ENCODE measurements around the gene LGR6. TPM values are rescaled to one million over a fixed set of nuclear protein-coding genes. Genes with fewer than 3 reads are reported as not detected.
A peak's percentile ranks its signal among the peaks of the same experiment; 100 is the strongest.
"Not testable (repeated sequence)": the region's sequence is repeated elsewhere in the genome, so short reads cannot be mapped to it uniquely, and the experiment has no call there.

Gene LGR6
- total RNA-seq, 1 donor from 2014 or later: 1.8 TPM

- Mint-ChIP-seq H3K4me3 (ENCODE audit: unreplicated experiment) (no peak overlapping the region), H3K27me3 (ENCODE audit: low read depth) (peaks cover 12% of the 10 kb centered on the region), H3K4me1 (ENCODE audit: low read depth) (peaks cover 5% of the 10 kb centered on the region), H3K36me3 (ENCODE audit: low read depth) (no peaks in the 10 kb centered on the region), H3K27ac (ENCODE audit: unreplicated experiment) (no peak overlapping the region), H3K9me3 (ENCODE audit: low read depth) (no peaks in the 10 kb centered on the region)
- TF ChIP-seq CTCF (IDR thresholded peaks at IDR 0.05): no peak
- DNase-seq (ENCODE audit: low spot score): no peak
Observed at GRCh38 chr1:202187697-202188407, 5.7 kb upstream of the LGR6 start.

- TF ChIP-seq CTCF (IDR thresholded peaks at IDR 0.05): peak; percentile 90
- no peak overlapping the region for H3K4me3 Mint-ChIP-seq (ENCODE audit: unreplicated experiment)
- no peaks in the 10 kb centered on the region for H3K36me3 Mint-ChIP-seq (ENCODE audit: low read depth)
- DNase-seq (ENCODE audit: low spot score): no peak
- H3K4me1 Mint-ChIP-seq (ENCODE audit: low read depth): peaks cover 9% of the 10 kb centered on the region
- H3K27ac Mint-ChIP-seq (ENCODE audit: unreplicated experiment): no peak overlapping the region
- peaks cover 12% of the 10 kb centered on the region for H3K27me3 Mint-ChIP-seq (ENCODE audit: low read depth)
- H3K9me3 Mint-ChIP-seq (ENCODE audit: low read depth): no peaks in the 10 kb centered on the region
Observed at GRCh38 chr1:202189001-202189790, 4.4 kb upstream of the LGR6 start.

GRCh38 chr1:202189918-202190715, 3.5 kb upstream of the LGR6 start:
- no peak for DNase-seq (ENCODE audit: low spot score)
- Mint-ChIP-seq H3K27me3 (ENCODE audit: low read depth) (peaks cover 16% of the 10 kb centered on the region), H3K4me3 (ENCODE audit: unreplicated experiment) (no peak overlapping the region), H3K36me3 (ENCODE audit: low read depth) (no peaks in the 10 kb centered on the region), H3K9me3 (ENCODE audit: low read depth) (no peaks in the 10 kb centered on the region), H3K4me1 (ENCODE audit: low read depth) (peaks cover 3% of the 10 kb centered on the region), H3K27ac (ENCODE audit: unreplicated experiment) (no peak overlapping the region)
- peak; percentile 46 for TF ChIP-seq CTCF (IDR thresholded peaks at IDR 0.05)

GRCh38 chr1:202191391-202191790, 2.2 kb upstream of the LGR6 start:
- not testable (repeated sequence) for DNase-seq (ENCODE audit: low spot score); H3K36me3 Mint-ChIP-seq (ENCODE audit: low read depth); H3K9me3 Mint-ChIP-seq (ENCODE audit: low read depth); H3K4me3 Mint-ChIP-seq (ENCODE audit: unreplicated experiment); H3K27ac Mint-ChIP-seq (ENCODE audit: unreplicated experiment); H3K4me1 Mint-ChIP-seq (ENCODE audit: low read depth)
- H3K27me3 Mint-ChIP-seq (ENCODE audit: low read depth): peaks cover 24% of the 10 kb centered on the region

- Mint-ChIP-seq H3K27me3 (ENCODE audit: low read depth) (peaks cover 30% of the 10 kb centered on the region), H3K27ac (ENCODE audit: unreplicated experiment) (no peak overlapping the region), H3K9me3 (ENCODE audit: low read depth) (no peaks in the 10 kb centered on the region)
Observed at GRCh38 chr1:202192770-202193613, 607 bp upstream of the LGR6 start.

More at GRCh38 chr1:202192770-202193613, 607 bp upstream of the LGR6 start:
- DNase-seq (ENCODE audit: low spot score): peak; percentile 89
- TF ChIP-seq CTCF (IDR thresholded peaks at IDR 0.05): peak; percentile 93
- H3K4me3 Mint-ChIP-seq (ENCODE audit: unreplicated experiment): peak overlapping the region; percentile 71
- no peaks in the 10 kb centered on the region for H3K36me3 Mint-ChIP-seq (ENCODE audit: low read depth)
- H3K4me1 Mint-ChIP-seq (ENCODE audit: low read depth): peaks cover 3% of the 10 kb centered on the region
